ENCODE measurements around the gene ZNF563. TPM values are rescaled to one million over a fixed set of nuclear protein-coding genes. Genes with fewer than 3 reads are reported as not detected.

ZNF563 gene
- total RNA-seq, 1 donor from 2014 or later, result 4.2 TPM

DNA sequence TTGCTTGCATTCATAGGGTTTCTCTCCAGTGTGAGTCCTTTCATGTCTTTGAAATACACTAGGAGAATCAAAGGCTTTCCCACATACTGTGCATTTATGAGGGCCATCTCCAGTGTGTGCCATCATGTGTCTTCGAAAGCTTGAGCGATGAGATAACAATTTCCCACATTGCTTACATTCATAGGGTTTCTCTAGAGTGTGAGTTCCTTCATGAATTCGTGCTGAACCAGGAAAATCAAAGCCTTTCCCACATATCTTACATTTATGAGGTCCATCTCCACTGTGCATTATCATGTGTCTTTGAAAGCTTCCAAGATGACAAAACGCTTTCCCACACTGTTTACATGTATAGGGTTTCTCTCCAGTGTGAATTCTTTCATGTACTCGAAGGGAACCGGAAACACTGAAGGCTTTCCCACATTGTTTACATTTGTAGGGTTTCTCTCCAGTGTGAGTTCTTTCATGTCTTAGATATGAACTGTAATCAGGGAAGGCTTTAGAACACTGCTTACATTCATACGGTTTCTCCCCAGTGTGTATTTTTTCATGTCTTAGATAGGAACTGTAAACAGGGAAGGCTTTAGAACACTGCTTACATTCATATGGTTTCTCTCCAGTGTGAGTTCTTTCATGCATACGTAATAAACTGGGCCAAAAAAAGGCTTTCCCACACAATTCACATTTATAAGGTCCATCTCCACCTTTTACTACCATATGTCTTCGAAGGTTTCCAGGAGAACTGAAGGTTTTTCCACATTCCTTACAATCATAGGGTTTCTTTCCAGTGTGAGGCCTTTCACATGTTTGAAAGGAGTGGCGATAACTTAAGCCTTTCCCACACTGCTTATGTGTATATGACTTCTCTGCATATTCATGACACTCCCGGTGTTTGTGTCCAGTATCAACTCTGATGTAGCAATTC is 60.2 kb downstream of the ZNF563 start:
- Histone ChIP-seq H3K4me3 (no peak overlapping the region), H3K27me3 (no peaks in the 10 kb centered on the region), H3K4me1 (no peaks in the 10 kb centered on the region), H3K36me3 (peaks cover 31% of the 10 kb centered on the region), H3K9me3 (peaks cover 68% of the 10 kb centered on the region), H3K27ac (no peak overlapping the region)
- TF ChIP-seq, protein P1, sequence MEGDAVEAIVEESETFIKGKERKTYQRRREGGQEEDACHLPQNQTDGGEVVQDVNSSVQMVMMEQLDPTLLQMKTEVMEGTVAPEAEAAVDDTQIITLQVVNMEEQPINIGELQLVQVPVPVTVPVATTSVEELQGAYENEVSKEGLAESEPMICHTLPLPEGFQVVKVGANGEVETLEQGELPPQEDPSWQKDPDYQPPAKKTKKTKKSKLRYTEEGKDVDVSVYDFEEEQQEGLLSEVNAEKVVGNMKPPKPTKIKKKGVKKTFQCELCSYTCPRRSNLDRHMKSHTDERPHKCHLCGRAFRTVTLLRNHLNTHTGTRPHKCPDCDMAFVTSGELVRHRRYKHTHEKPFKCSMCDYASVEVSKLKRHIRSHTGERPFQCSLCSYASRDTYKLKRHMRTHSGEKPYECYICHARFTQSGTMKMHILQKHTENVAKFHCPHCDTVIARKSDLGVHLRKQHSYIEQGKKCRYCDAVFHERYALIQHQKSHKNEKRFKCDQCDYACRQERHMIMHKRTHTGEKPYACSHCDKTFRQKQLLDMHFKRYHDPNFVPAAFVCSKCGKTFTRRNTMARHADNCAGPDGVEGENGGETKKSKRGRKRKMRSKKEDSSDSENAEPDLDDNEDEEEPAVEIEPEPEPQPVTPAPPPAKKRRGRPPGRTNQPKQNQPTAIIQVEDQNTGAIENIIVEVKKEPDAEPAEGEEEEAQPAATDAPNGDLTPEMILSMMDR (IDR thresholded peaks at IDR 0.05), result no peak
- intact Hi-C loops (cut with DNase I), result no loop called here
- DNase-seq (no peak), ATAC-seq (no peak)

DNA sequence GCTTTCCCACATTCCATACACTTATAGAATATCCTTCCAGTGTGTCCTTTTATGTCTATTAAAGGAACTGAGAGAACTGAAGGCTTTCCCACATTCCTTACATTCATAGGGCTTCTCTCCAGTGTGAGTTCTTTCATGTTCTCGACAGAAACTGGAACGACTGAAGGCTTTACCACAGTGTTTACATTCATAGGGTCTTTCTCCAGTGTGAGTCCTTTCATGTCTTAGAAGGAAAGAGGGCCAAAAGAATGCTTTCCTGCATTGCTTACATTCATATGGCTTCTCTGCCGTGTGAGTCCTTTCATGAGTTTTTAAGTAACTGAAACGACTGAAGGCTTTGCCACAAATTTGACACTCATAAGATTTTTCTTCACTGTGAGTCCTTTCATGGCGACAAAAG is 61.0 kb downstream of the ZNF563 start:
- intact Hi-C loops (cut with DNase I), result no loop called here
- H3K36me3 ChIP-seq, result peaks cover 31% of the 10 kb centered on the region
- no peak overlapping the region for H3K27ac ChIP-seq
- peaks cover 60% of the 10 kb centered on the region for H3K9me3 ChIP-seq
- TF ChIP-seq, protein P1 (IDR thresholded peaks at IDR 0.05), result no peak
- no peak for ATAC-seq
- no peak for DNase-seq
- H3K4me1 ChIP-seq, result no peaks in the 10 kb centered on the region
- H3K27me3 ChIP-seq, result no peaks in the 10 kb centered on the region
- no peak overlapping the region for H3K4me3 ChIP-seq

DNA sequence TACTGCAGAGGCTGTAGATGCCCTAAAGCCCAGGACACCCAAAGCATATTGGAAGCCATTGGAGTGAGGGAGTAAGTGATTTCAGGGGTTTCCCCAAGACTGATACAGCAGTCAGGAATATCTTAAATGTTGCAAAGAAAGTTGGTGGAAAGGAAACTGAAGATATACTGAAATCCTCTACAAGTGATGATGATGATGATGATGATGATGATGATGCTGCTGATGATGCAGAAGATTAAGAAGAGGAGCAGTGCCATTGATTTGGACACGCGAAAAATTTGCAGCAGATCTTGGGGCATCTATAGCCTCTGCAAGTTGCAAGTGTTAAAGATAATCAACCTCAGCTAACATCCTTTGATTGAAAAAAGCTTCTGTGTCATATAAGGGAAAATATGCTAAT is 62.6 kb downstream of the ZNF563 start:
- no peak overlapping the region for H3K4me3 ChIP-seq
- H3K27ac ChIP-seq, result no peak overlapping the region
- peaks cover 49% of the 10 kb centered on the region for H3K9me3 ChIP-seq
- peaks cover 30% of the 10 kb centered on the region for H3K36me3 ChIP-seq
- no peaks in the 10 kb centered on the region for H3K27me3 ChIP-seq
- intact Hi-C loops (cut with DNase I), result no loop called here
- TF ChIP-seq, protein P1 (IDR thresholded peaks at IDR 0.05), result no peak
- DNase-seq, result no peak
- no peak for ATAC-seq
- H3K4me1 ChIP-seq, result no peaks in the 10 kb centered on the region

Other genes starting within 250 kb of the ZNF563 start
- gene ZNF20, start 193.3 kb downstream of the ZNF563 start, total RNA-seq, result 3.3 TPM
- 8.5 TPM for gene ZNF625, start 176.9 kb downstream of the ZNF563 start, total RNA-seq
- gene ZNF136, start 170.5 kb downstream of the ZNF563 start, total RNA-seq, result 14.4 TPM
- 12.6 TPM for gene ZNF44, start 38.8 kb downstream of the ZNF563 start, total RNA-seq
- gene ZNF442, start 32.0 kb upstream of the ZNF563 start, total RNA-seq, result 5.1 TPM
- 8.7 TPM for gene ZNF799, start 67.6 kb upstream of the ZNF563 start, total RNA-seq
- 3.8 TPM for gene ZNF443, start 107.4 kb upstream of the ZNF563 start, total RNA-seq
- gene ZNF709, start 151.2 kb upstream of the ZNF563 start, total RNA-seq, result 2.6 TPM
- 13.7 TPM for gene ZNF564, start 217.8 kb upstream of the ZNF563 start, total RNA-seq

All from upper lobe of right lung (tissue), 1 donor.